ENCODE data around the gene GNG4.
"Not testable (repeated sequence)": the region's sequence is repeated elsewhere in the genome, so short reads cannot be mapped to it uniquely, and the experiment has no call there.

GNG4 gene

GRCh38 chr1:235579891-235580290, 69.7 kb downstream of the GNG4 start:
- no peak for DNase-seq

DNA sequence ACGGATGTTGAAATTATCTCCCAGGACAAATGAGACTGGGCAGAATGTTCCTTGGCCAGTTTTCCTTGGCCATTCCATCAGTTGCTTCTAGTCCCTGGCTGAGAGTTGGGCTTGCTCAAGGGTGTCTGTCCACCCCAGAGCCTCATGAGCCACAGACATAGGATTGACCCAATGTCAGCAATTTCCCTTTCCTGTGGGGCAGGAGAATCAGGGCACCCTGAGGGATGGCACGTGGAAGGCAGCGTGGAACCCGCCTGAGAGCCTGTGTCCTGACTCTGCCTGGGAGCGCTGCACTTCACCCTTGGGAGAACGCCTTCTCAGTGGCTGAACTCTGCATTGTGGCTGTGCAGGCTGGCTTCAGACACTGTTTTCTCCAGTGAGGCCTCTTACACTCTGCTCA, 74.0 kb downstream of the GNG4 start:
- no peak for DNase-seq

- DNase-seq = no peak
These were observed 75.7 kb downstream of the GNG4 start for GRCh38 chr1:235573880-235574279.

- not testable (repeated sequence) for DNase-seq
These were observed 76.6 kb downstream of the GNG4 start for GRCh38 chr1:235572971-235573370.

- no peak for DNase-seq
These were observed 78.1 kb downstream of the GNG4 start for GRCh38 chr1:235571482-235571881.

GRCh38 chr1:235567812-235568503, 81.6 kb downstream of the GNG4 start:
- peak; percentile 21 for DNase-seq

- DNase-seq = no peak
These were observed 83.5 kb downstream of the GNG4 start for GRCh38 chr1:235566084-235566483.

DNA sequence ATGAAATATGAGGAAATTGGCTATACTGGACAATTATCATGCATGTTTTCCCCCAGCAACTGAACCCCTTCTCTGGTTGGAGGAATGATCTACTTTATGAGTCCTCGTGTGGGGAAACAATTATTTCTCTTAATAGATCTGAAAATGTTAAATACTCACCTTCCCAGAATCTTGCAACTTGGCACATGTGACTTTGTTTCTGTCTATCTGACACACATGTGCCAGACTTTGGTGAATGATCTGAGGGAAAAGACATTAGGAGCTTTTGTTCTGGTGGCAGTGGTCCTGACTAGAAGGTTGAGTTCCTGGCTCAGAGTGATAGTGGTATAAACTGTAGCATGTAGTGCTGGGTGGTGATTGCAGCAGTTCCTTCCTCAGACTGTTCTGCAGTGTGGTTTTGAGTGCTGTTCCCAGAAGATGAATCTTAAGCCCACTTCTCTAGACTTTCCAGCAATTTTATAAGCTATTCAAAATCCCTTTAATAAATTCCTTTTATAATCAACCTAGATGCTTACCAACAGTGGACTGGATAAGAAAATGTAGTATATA, 86.0 kb downstream of the GNG4 start:
- no peak for DNase-seq

DNA sequence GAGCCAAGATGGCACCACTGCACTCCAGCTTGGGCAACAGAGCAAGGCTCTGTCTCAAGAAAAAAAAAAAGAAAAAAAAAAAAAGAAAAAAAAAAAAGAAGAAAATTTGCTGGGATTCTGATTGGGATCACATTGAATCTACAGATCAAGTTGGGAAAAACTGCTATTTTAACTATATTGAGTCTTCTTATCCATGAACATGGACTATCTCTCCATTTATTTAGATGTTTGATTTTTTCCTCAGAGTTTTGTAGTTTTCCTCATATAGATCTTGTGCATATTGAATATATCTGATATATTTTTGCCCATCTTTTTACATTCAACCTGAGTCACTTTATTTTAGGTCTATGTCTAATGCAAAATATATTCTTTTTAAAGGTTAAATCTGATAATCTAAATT, 87.0 kb downstream of the GNG4 start:
- DNase-seq = no peak

GRCh38 chr1:235558621-235559169, 90.9 kb downstream of the GNG4 start:
- DNase-seq = no peak

GRCh38 chr1:235557495-235557894, 92.1 kb downstream of the GNG4 start:
- DNase-seq = peak; percentile 21

DNA sequence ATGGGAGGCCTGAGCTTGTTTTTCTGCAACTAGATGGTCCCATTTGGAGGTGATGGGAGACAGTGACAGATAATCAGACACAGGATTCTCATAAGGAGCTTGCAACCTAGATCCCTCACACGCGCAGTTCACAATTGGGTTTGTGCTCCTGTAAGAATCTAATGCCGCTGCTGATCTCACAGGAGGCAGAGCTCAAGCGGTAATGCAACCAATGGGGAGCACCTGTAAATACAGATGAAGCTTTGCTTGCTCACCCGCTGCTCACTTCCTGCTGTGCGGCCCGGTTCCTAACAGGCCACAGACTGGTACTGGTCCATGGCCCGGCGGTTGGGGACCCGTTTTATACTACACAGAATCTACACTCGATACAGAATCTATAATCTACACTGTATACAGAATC, 92.8 kb downstream of the GNG4 start:
- DNase-seq = no peak

DNA sequence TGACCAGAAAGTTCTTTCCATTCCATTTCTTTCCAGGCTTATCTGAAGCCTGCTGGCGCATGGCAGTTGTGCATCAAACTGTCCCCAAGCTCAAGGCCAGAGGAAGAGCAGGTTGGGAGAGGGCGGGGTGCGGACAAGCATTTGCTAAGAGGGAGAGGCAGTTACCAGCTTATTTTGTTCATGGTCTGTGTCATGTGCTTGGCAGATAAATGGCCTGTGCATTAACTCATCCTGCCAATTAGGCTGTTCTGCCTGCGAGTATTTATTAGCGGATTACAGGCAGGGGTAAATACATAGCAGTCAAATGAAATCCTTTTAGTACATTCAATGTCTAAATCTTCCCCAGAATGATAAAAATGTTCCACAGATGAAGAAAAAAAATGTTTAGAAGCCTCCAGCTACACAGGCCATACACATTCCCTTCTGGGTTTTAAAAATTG, 96.5 kb downstream of the GNG4 start:
- no peak for DNase-seq

- no peak for DNase-seq
These were observed 97.4 kb downstream of the GNG4 start for GRCh38 chr1:235552146-235552716.

GRCh38 chr1:235549351-235550139, 100.0 kb downstream of the GNG4 start:
- no peak for DNase-seq

GRCh38 chr1:235546369-235547155, 103.0 kb downstream of the GNG4 start:
- not testable (repeated sequence) for DNase-seq

GRCh38 chr1:235545292-235545930, 104.2 kb downstream of the GNG4 start:
- no peak for DNase-seq

GRCh38 chr1:235542845-235543244, 106.7 kb downstream of the GNG4 start:
- not testable (repeated sequence) for DNase-seq

GRCh38 chr1:235533476-235534168, 116.0 kb downstream of the GNG4 start:
- DNase-seq = no peak

DNA sequence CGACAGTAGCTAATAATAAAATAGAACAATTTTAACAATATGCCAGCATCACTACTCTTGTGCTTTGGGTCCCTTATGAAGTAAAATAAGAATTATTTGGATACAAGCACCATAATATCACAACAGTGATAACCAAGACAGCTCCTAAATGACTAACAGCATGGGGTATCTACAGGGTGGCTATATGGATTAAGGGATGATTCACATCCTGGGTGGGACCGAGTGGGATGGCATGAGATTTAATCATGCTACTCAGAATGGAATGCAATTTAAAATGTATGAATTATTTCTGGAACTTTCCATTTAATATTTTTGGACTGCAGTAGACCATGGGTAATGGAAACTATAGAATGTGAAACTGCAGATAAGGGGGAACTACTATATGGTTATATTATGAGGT, 117.2 kb downstream of the GNG4 start:
- no peak for DNase-seq

DNA sequence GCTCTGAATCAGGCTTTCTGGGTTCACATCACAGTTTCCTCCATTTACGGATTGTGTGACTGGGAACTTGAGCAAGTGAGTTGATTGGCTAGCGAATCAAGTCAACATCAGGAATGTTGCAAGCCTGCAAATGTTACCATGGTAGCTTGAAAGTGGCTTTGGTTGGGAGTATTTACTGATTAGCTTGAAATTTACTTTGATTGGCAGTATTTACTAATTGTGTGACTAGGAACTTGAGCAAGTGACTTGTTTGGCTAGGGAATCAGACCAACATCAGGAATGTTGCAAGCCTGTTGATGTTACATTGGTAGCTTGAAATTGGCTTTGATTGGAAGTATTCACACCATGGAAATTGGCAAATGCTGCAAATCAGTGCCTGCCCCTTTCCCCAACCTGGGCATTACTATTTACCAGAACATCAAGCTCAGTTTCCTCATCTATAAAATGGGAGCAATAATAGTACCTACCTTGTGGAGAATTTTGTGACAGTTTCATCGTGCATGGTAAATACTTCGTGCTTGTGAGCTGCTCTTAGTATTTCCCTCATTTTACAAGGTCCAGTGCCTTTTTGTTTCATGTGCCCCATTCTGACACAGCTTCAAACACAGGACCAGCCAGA, 122.3 kb downstream of the GNG4 start:
- no peak for DNase-seq

All from activated CD4-positive, alpha-beta T cell treated with anti-CD3 and anti-CD28 coated beads, Interleukin-2, Interleukin-6, amounts not matched to agents 100 ng/mL and 50 ng/mL, durations not matched to agents 16 hours and 8 hours (primary cell).